GM19099 (cell line): ENCODE results near the gene FBXO28.

Experiments
- POLR2A ChIP-seq: IDR thresholded peaks from 3 replicates; pipeline ENCODE4 v1.6.1; 2011; ENCODE audit warnings: low read depth; ENCODE audit not compliant: insufficient read length; ENCODE audit errors: extremely low read depth

FBXO28 gene

GRCh38 chr1:224118688-224119087 is 4.8 kb downstream of the FBXO28 start:
- no peak for TF ChIP-seq POLR2A

GRCh38 chr1:224123136-224123535 is 9.2 kb downstream of the FBXO28 start:
- TF ChIP-seq POLR2A, result no peak

GRCh38 chr1:224124220-224124619 is 10.3 kb downstream of the FBXO28 start:
- TF ChIP-seq POLR2A, result no peak

- TF ChIP-seq POLR2A, result no peak
Observed at GRCh38 chr1:224127925-224128819, 14.3 kb downstream of the FBXO28 start.

- TF ChIP-seq POLR2A, result no peak
Observed at GRCh38 chr1:224131253-224131652, 17.3 kb downstream of the FBXO28 start.

- no peak for TF ChIP-seq POLR2A
Observed at GRCh38 chr1:224132901-224133300, 19.0 kb downstream of the FBXO28 start.

- no peak for TF ChIP-seq POLR2A
Observed at GRCh38 chr1:224133741-224134299, 19.9 kb downstream of the FBXO28 start.

GRCh38 chr1:224137518-224137917 is 23.6 kb downstream of the FBXO28 start:
- TF ChIP-seq POLR2A, result no peak

- no peak for TF ChIP-seq POLR2A
Observed at GRCh38 chr1:224138198-224138597, 24.3 kb downstream of the FBXO28 start.

- TF ChIP-seq POLR2A, result no peak
Observed at GRCh38 chr1:224141693-224142092, 27.8 kb downstream of the FBXO28 start.

GRCh38 chr1:224149709-224150108 is 35.8 kb downstream of the FBXO28 start:
- no peak for TF ChIP-seq POLR2A

- no peak for TF ChIP-seq POLR2A
Observed at GRCh38 chr1:224151117-224151516, 37.2 kb downstream of the FBXO28 start.

GRCh38 chr1:224157316-224157715 is 43.4 kb downstream of the FBXO28 start:
- no peak for TF ChIP-seq POLR2A

- no peak for TF ChIP-seq POLR2A
Observed at GRCh38 chr1:224159541-224159940, 45.6 kb downstream of the FBXO28 start.

GRCh38 chr1:224160171-224160682 is 46.3 kb downstream of the FBXO28 start:
- no peak for TF ChIP-seq POLR2A

- no peak for TF ChIP-seq POLR2A
Observed at GRCh38 chr1:224162768-224163167, 48.9 kb downstream of the FBXO28 start.

GRCh38 chr1:224163311-224163710 is 49.4 kb downstream of the FBXO28 start:
- TF ChIP-seq POLR2A, result no peak

GRCh38 chr1:224168859-224169380 is 55.0 kb downstream of the FBXO28 start:
- TF ChIP-seq POLR2A, result no peak
